ENCODE data around the gene SRRM4. TPM values are rescaled to one million over a fixed set of nuclear protein-coding genes. Genes with fewer than 3 reads are reported as not detected.

The SRRM4 gene
- total RNA-seq, 4 donors from 2014 or later: not detected

- H3K27ac ChIP-seq: no peak overlapping the region
- WGBS: 71% methylated on average over 5 of the region's 7 CpGs
- DNase-seq (ENCODE audit: low spot score in 2 of 2): no peak
- no peaks in the 10 kb centered on the region for H3K36me3 ChIP-seq
- no peaks in the 10 kb centered on the region for H3K9me3 ChIP-seq
- H3K4me1 ChIP-seq: peaks cover 4% of the 10 kb centered on the region
- H3K4me3 ChIP-seq: no peak overlapping the region
- H3K27me3 ChIP-seq: peaks cover 9% of the 10 kb centered on the region
- no peak for TF ChIP-seq POLR2AphosphoS5 (IDR thresholded peaks at IDR 0.05)
- no peak for TF ChIP-seq EP300 (IDR thresholded peaks at IDR 0.05)
Measured at GRCh38 chr12:119157978-119158377, 176.6 kb downstream of the SRRM4 start.

GRCh38 chr12:119158402-119158801 is 177.1 kb downstream of the SRRM4 start:
- no peaks in the 10 kb centered on the region for H3K9me3 ChIP-seq
- H3K27ac ChIP-seq: no peak overlapping the region
- no peak for DNase-seq (ENCODE audit: low spot score in 2 of 2)
- peaks cover 4% of the 10 kb centered on the region for H3K4me1 ChIP-seq
- 70% methylated on average over 6 of the region's 7 CpGs for WGBS
- TF ChIP-seq POLR2A (IDR thresholded peaks at IDR 0.05) (no peak), CTCF (IDR thresholded peaks at IDR 0.05) (no peak), EP300 (IDR thresholded peaks at IDR 0.05) (no peak), POLR2AphosphoS5 (IDR thresholded peaks at IDR 0.05) (no peak)
- H3K36me3 ChIP-seq: no peaks in the 10 kb centered on the region
- no peak overlapping the region for H3K4me3 ChIP-seq
- peaks cover 9% of the 10 kb centered on the region for H3K27me3 ChIP-seq

- H3K4me1 ChIP-seq: peaks cover 4% of the 10 kb centered on the region
- no peaks in the 10 kb centered on the region for H3K36me3 ChIP-seq
- no peak for DNase-seq (ENCODE audit: low spot score in 2 of 2)
- H3K27ac ChIP-seq: no peak overlapping the region
- WGBS: 67% methylated on average over 2 of the region's 2 CpGs
- H3K27me3 ChIP-seq: peaks cover 1% of the 10 kb centered on the region
- H3K4me3 ChIP-seq: no peak overlapping the region
- TF ChIP-seq EP300 (IDR thresholded peaks at IDR 0.05): no peak
- TF ChIP-seq POLR2A (IDR thresholded peaks at IDR 0.05): no peak
- TF ChIP-seq CTCF (IDR thresholded peaks at IDR 0.05): no peak
- no peak for TF ChIP-seq POLR2AphosphoS5 (IDR thresholded peaks at IDR 0.05)
- H3K9me3 ChIP-seq: no peaks in the 10 kb centered on the region
Measured at GRCh38 chr12:119159844-119160243, 178.5 kb downstream of the SRRM4 start.

GRCh38 chr12:119167902-119168301 is 186.6 kb downstream of the SRRM4 start:
- TF ChIP-seq POLR2AphosphoS5 (IDR thresholded peaks at IDR 0.05): no peak
- no peak for TF ChIP-seq CTCF (IDR thresholded peaks at IDR 0.05)
- peak in 1 of 2 donors; percentile 28 for DNase-seq (ENCODE audit: low spot score in 2 of 2)
- Histone ChIP-seq H3K9me3 (no peaks in the 10 kb centered on the region), H3K4me3 (no peak overlapping the region), H3K27ac (no peak overlapping the region), H3K4me1 (no peaks in the 10 kb centered on the region), H3K36me3 (no peaks in the 10 kb centered on the region), H3K27me3 (peaks cover 8% of the 10 kb centered on the region)
- WGBS: 61% methylated on average over 3 of the region's 3 CpGs

GRCh38 chr12:119168721-119169120 is 187.4 kb downstream of the SRRM4 start:
- whole genome bisulfite sequencing: 60% methylated on average over 3 of the region's 3 CpGs
- Histone ChIP-seq H3K27ac (no peak overlapping the region), H3K4me1 (no peaks in the 10 kb centered on the region), H3K4me3 (no peak overlapping the region), H3K9me3 (no peaks in the 10 kb centered on the region), H3K27me3 (peaks cover 8% of the 10 kb centered on the region), H3K36me3 (no peaks in the 10 kb centered on the region)
- no peak for TF ChIP-seq POLR2AphosphoS5 (IDR thresholded peaks at IDR 0.05)
- TF ChIP-seq CTCF (IDR thresholded peaks at IDR 0.05): no peak
- TF ChIP-seq POLR2A (IDR thresholded peaks at IDR 0.05): no peak
- no peak for TF ChIP-seq EP300 (IDR thresholded peaks at IDR 0.05)
- DNase-seq (ENCODE audit: low spot score in 2 of 2): no peak

- H3K36me3 ChIP-seq: no peaks in the 10 kb centered on the region
- H3K4me1 ChIP-seq: no peaks in the 10 kb centered on the region
- DNase-seq (ENCODE audit: low spot score in 2 of 2): no peak
- no peak for TF ChIP-seq CTCF (IDR thresholded peaks at IDR 0.05)
- no peak for TF ChIP-seq EP300 (IDR thresholded peaks at IDR 0.05)
- no peak for TF ChIP-seq POLR2A (IDR thresholded peaks at IDR 0.05)
- TF ChIP-seq POLR2AphosphoS5 (IDR thresholded peaks at IDR 0.05): no peak
- H3K4me3 ChIP-seq: no peak overlapping the region
- WGBS: 41% methylated on average over 2 of the region's 2 CpGs
- H3K27ac ChIP-seq: no peak overlapping the region
- peaks cover 8% of the 10 kb centered on the region for H3K27me3 ChIP-seq
- no peaks in the 10 kb centered on the region for H3K9me3 ChIP-seq
Measured at GRCh38 chr12:119169150-119169549, 187.8 kb downstream of the SRRM4 start.
